A549 (cell line): Measurements from ENCODE around the gene GGTLC2. TPM values are rescaled to one million over a fixed set of nuclear protein-coding genes. Genes with fewer than 3 reads are reported as not detected.

ENCODE experiments used
- ATAC-seq, 2 experiments: fragments of 200-7000 bp in 1 of 2; fragments of >200 bp in 1 of 2; cut with Nextera tagmentation in 1 of 2; cut with Tn5 transposase in 1 of 2; 3 replicates each; pipeline versions ENCODE4 v1.8.0 to v1.9.1; 2018 to 2020; ENCODE audit warnings: mild to moderate bottlenecking in 1 of 2, moderate library complexity in 1 of 2
- CTCF ChIA-PET: fragments of 300-600 bp; sonication (Branson Sonifier 250); formaldehyde crosslinking; extraction: SDS; loops from one replicate; lab custom pipeline; 2021; ENCODE audit warnings: antibody characterized with exemption, inconsistent platforms; lab: Yijun Ruan, JAX
- POLR2A ChIA-PET: fragments of 350-600 bp; formaldehyde crosslinking; extraction: SDS; loops from one replicate; lab custom pipeline; 2021; ENCODE audit warnings: antibody characterized with exemption, inconsistent platforms; lab: Yijun Ruan, JAX
- DNase-seq, 2 experiments: peaks; one replicate each; pipeline versions ENCODE4 v3.0.0 to v3.0.0-alpha.2; 2011 to 2016; ENCODE audit warnings: low read depth in 1 of 2, low spot score in 1 of 2
- FAIRE-seq: peaks from 2 replicates; lab custom pipeline; 2011; peaks lifted over from hg19 to GRCh38; lab: Jason Lieb, UNC
- H3K27ac ChIP-seq, 2 experiments: fragments of >200 bp; sonication (Bioruptor Twin); formaldehyde crosslinking; 3 replicates each; pipeline ENCODE4 v1.5.1; 2016 to 2017
- H3K4me1 ChIP-seq: fragments of >200 bp; sonication (Bioruptor Twin); formaldehyde crosslinking; 3 replicates; pipeline ENCODE4 v1.6.1; 2016
- H3K4me2 ChIP-seq: fragments of >200 bp; sonication (Bioruptor Twin); formaldehyde crosslinking; 3 replicates; pipeline ENCODE4 v1.6.1; 2016
- H3K4me3 ChIP-seq: fragments of >200 bp; sonication (Bioruptor Twin); formaldehyde crosslinking; 3 replicates; pipeline ENCODE4 v1.5.1; 2016
- H3K9me3 ChIP-seq: fragments of >200 bp; sonication (Bioruptor Twin); formaldehyde crosslinking; 3 replicates; pipeline ENCODE4 v1.6.1; 2016
- ATOH8 ChIP-seq: fragments of 250-450 bp; sonication (Bioruptor Pico); IDR thresholded peaks from 2 replicates; pipeline ENCODE4 v1.5.0; 2020; ENCODE audit warnings: low read depth, mild to moderate bottlenecking, moderate library complexity
- BHLHE40 ChIP-seq: IDR thresholded peaks from 2 replicates; pipeline ENCODE4 v1.6.1; 2012; ENCODE audit warnings: low read depth, low read length, inconsistent platforms
- CBX2 ChIP-seq: fragments of 200-600 bp; sonication (generic); IDR thresholded peaks from 2 replicates; pipeline ENCODE4 v1.6.1; 2016; ENCODE audit warnings: low read depth, mild to moderate bottlenecking, borderline replicate concordance
- CTCF ChIP-seq: fragments of >200 bp; sonication (Bioruptor Twin); formaldehyde crosslinking; IDR thresholded peaks from 3 replicates; pipeline ENCODE4 v1.5.1; 2016
- EHF ChIP-seq: fragments of 250-450 bp; sonication (Bioruptor Pico); IDR thresholded peaks from 2 replicates; pipeline ENCODE4 v1.5.0; 2020; ENCODE audit warnings: mild to moderate bottlenecking
- ESRRA ChIP-seq: fragments of 150-350 bp; IDR thresholded peaks from 2 replicates; pipeline ENCODE4 v1.6.1; 2014; ENCODE audit warnings: mild to moderate bottlenecking, low read length, borderline replicate concordance
- FOSB ChIP-seq: fragments of 250-450 bp; sonication (Bioruptor Pico); IDR thresholded peaks from 2 replicates; pipeline ENCODE4 v1.5.0; 2020; ENCODE audit warnings: mild to moderate bottlenecking, moderate library complexity
- HOXB13 ChIP-seq: fragments of 250-450 bp; sonication (Bioruptor Pico); IDR thresholded peaks from 2 replicates; pipeline ENCODE4 v1.5.0; 2020; ENCODE audit warnings: low read depth, mild to moderate bottlenecking, moderate library complexity
- KDM5A ChIP-seq: fragments of 200-600 bp; sonication (generic); IDR thresholded peaks from 2 replicates; pipeline ENCODE4 v1.6.1; 2016; ENCODE audit warnings: antibody characterized with exemption, mild to moderate bottlenecking
- MAFK ChIP-seq: fragments of 450-650 bp; IDR thresholded peaks from 2 replicates; pipeline ENCODE4 v1.6.1; 2014; ENCODE audit not compliant: partially characterized antibody
- MAX ChIP-seq: IDR thresholded peaks from 2 replicates; pipeline ENCODE4 v1.6.1; 2012
- NR3C1 ChIP-seq: fragments of >200 bp; sonication (Bioruptor Twin); formaldehyde crosslinking; IDR thresholded peaks from 3 replicates; pipeline ENCODE4 v1.6.1; 2017
- PBX3 ChIP-seq: IDR thresholded peaks from 2 replicates; pipeline ENCODE4 v1.6.1; 2012
- POLR2A ChIP-seq: IDR thresholded peaks from 2 replicates; pipeline ENCODE4 v1.6.1; 2012; ENCODE audit warnings: mild to moderate bottlenecking, low read length
- RAD21 ChIP-seq, 2 experiments: fragments of >200 bp in 1 of 2; sonication (Bioruptor Twin) in 1 of 2; formaldehyde crosslinking in 1 of 2; IDR thresholded peaks in 1 of 2; conservative IDR thresholded peaks in 1 of 2; 2 replicates in 1 of 2; 3 replicates in 1 of 2; pipeline ENCODE4 v1.6.1; 2012 to 2018; ENCODE audit warnings: inconsistent platforms in 1 of 2
- SMC3 ChIP-seq: fragments of >200 bp; sonication (Bioruptor Twin); formaldehyde crosslinking; IDR thresholded peaks from 3 replicates; pipeline ENCODE4 v1.6.1; 2018; ENCODE audit warnings: inconsistent platforms
- TP53 ChIP-seq: fragments of 250-450 bp; sonication (Bioruptor Pico); IDR thresholded peaks from 2 replicates; pipeline ENCODE4 v1.5.0; 2021; ENCODE audit warnings: mild to moderate bottlenecking, moderate library complexity
- WGBS: methylation state at CpG from one replicate; pipeline ENCODE4 v1.1.6; 2017; ENCODE audit errors: missing lambda C conversion rate; 5-methylcytosine and 5-hydroxymethylcytosine counted together
- polyA plus RNA-seq, 4 experiments: library from polyadenylated mRNA; depleted of rRNA in 3 of 4; stranded (reverse); fragments of >200 nt; fragmentation: RNase III in 1 of 4; extraction: RNeasy Plus Mini Kit Qiagen cat#74134 plus additional on column Dnase treatment in 1 of 4; gene quantifications; 2 replicates in 3 of 4; 3 replicates in 1 of 4; pipeline ENCODE4 v1.2.3, GENCODE V29; 2011 to 2017
- TF ChIP-seq, protein P1 (sequence below): fragments of >200 bp; sonication (Bioruptor Twin); formaldehyde crosslinking; IDR thresholded peaks from 3 replicates; pipeline ENCODE4 v1.6.1; 2016
- TF ChIP-seq, protein P2 (sequence below): fragments of 150-350 bp; IDR thresholded peaks from 2 replicates; pipeline ENCODE4 v1.6.1; 2014; ENCODE audit warnings: low read depth, mild to moderate bottlenecking, low read length

Gene GGTLC2
- polyA plus RNA-seq, 2 of the 4 experiments (the other 2 are of a cell fraction), result not detected

- TF ChIP-seq KDM5A, result no peak
- TF ChIP-seq PBX3, result no peak
- TF ChIP-seq BHLHE40, result no peak
- TF ChIP-seq, protein P1, sequence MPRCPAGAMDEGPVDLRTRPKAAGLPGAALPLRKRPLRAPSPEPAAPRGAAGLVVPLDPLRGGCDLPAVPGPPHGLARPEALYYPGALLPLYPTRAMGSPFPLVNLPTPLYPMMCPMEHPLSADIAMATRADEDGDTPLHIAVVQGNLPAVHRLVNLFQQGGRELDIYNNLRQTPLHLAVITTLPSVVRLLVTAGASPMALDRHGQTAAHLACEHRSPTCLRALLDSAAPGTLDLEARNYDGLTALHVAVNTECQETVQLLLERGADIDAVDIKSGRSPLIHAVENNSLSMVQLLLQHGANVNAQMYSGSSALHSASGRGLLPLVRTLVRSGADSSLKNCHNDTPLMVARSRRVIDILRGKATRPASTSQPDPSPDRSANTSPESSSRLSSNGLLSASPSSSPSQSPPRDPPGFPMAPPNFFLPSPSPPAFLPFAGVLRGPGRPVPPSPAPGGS, result no peak
- no peak for TF ChIP-seq TP53 (CRISPR knock-in tag)
Observed at GRCh38 chr22:22682807-22683667, 38.6 kb downstream of the GGTLC2 start (continued).

GRCh38 chr22:22683668-22684361 is 39.4 kb downstream of the GGTLC2 start:
- H3K4me3 ChIP-seq, result no peak overlapping the region
- 94% methylated on average over 3 of the region's 5 CpGs for WGBS
- FAIRE-seq, result no peak
- H3K4me2 ChIP-seq, result peak overlapping the region; percentile 45
- ATAC-seq, result no peak
- peaks cover 45% of the 10 kb centered on the region for H3K4me1 ChIP-seq
- TF ChIP-seq HOXB13 (CRISPR knock-in tag), result no peak
- H3K27ac ChIP-seq, result peak overlapping the region; percentile 63 to 84
- no peak for DNase-seq
- no peaks in the 10 kb centered on the region for H3K9me3 ChIP-seq
- ChIA-PET CTCF (interaction anchor here (0.8 to 4.5 kb wide), 8 partner anchors 9 to 70 kb away, joined by 3 to 35 read pairs (median 10); no protein-coding TSS in a partner anchor), POLR2A (no interaction called here)

GRCh38 chr22:22684580-22685561 is 40.5 kb downstream of the GGTLC2 start:
- ChIA-PET CTCF (interaction anchor here (0.7 to 4.5 kb wide), 20 partner anchors 9 to 272 kb away, joined by 3 to 35 read pairs (median 4); no protein-coding TSS in a partner anchor), POLR2A (no interaction called here)
- FAIRE-seq (no peak), ATAC-seq (peak; percentile 55 to 72; a peak in 5 of 6 replicates), DNase-seq (peak in 1 of 2 experiments; percentile 30)
- 18% methylated on average over 7 of the region's 9 CpGs for WGBS
- Histone ChIP-seq H3K27ac (peak overlapping the region; percentile 63 to 84), H3K4me2 (peak overlapping the region; percentile 45), H3K9me3 (no peaks in the 10 kb centered on the region), H3K4me3 (no peak overlapping the region), H3K4me1 (peaks cover 45% of the 10 kb centered on the region)
- TF ChIP-seq SMC3 (peak; percentile 36; the same call in 1 of the 3 replicates), RAD21 (conservative IDR thresholded peaks at IDR 0.05 in 1 of 2, IDR thresholded peaks at IDR 0.05 in 1 of 2) (peak; percentile 42 to 51), FOSB (CRISPR knock-in tag) (no peak), CTCF (peak; percentile 54)

- DNase-seq (no peak), ATAC-seq (no peak), FAIRE-seq (no peak)
- 40% methylated on average over 1 of the region's 3 CpGs for WGBS
- Histone ChIP-seq H3K9me3 (no peaks in the 10 kb centered on the region), H3K4me1 (peaks cover 45% of the 10 kb centered on the region), H3K4me2 (no peak overlapping the region), H3K4me3 (no peak overlapping the region), H3K27ac (peak overlapping the region; percentile 63 to 84; a peak in 5 of 6 replicates)
- CTCF ChIA-PET, result interaction anchor here (0.7 to 4.5 kb wide), 19 partner anchors 8 to 271 kb away, joined by 3 to 35 read pairs (median 5); no protein-coding TSS in a partner anchor
- POLR2A ChIA-PET, result no interaction called here
- no peak for TF ChIP-seq MAX
- TF ChIP-seq ATOH8 (CRISPR knock-in tag), result no peak
- no peak for TF ChIP-seq MAFK
- TF ChIP-seq, protein P2, sequence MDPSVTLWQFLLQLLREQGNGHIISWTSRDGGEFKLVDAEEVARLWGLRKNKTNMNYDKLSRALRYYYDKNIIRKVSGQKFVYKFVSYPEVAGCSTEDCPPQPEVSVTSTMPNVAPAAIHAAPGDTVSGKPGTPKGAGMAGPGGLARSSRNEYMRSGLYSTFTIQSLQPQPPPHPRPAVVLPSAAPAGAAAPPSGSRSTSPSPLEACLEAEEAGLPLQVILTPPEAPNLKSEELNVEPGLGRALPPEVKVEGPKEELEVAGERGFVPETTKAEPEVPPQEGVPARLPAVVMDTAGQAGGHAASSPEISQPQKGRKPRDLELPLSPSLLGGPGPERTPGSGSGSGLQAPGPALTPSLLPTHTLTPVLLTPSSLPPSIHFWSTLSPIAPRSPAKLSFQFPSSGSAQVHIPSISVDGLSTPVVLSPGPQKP, result no peak
- TF ChIP-seq BHLHE40, result no peak
- no peak for TF ChIP-seq SMC3
- TF ChIP-seq CBX2, result no peak
- no peak for TF ChIP-seq NR3C1
- no peak for TF ChIP-seq HOXB13 (CRISPR knock-in tag)
- TF ChIP-seq ESRRA, result no peak
- TF ChIP-seq POLR2A, result no peak
- no peak for TF ChIP-seq KDM5A
- no peak for TF ChIP-seq TP53 (CRISPR knock-in tag)
- TF ChIP-seq EHF, result no peak
Observed at GRCh38 chr22:22685586-22685985, 41.2 kb downstream of the GGTLC2 start.
